K562 (cell line): ENCODE data around the gene NFIC. TPM values are rescaled to one million over a fixed set of nuclear protein-coding genes. Genes with fewer than 3 reads are reported as not detected.
A peak's percentile ranks its signal among the peaks of the same experiment; 100 is the strongest.

ENCODE experiments used
- BCOR ChIP-seq: fragments of 450-650 bp; IDR thresholded peaks from 2 replicates; pipeline ENCODE4 v1.6.1; 2016
- CBX1 ChIP-seq: sonication (generic); IDR thresholded peaks from 2 replicates; pipeline ENCODE4 v1.6.1; 2016; ENCODE audit warnings: antibody characterized with exemption, low read depth, mild to moderate bottlenecking
- GTF2B ChIP-seq: IDR thresholded peaks from 2 replicates; pipeline ENCODE4 v1.6.1; 2011; ENCODE audit not compliant: insufficient read length; ENCODE audit errors: extremely low read depth
- MCM3 ChIP-seq: fragments of 450-650 bp; IDR thresholded peaks from 2 replicates; pipeline ENCODE4 v1.6.1; 2016
- MGA ChIP-seq: fragments of 450-650 bp; IDR thresholded peaks from 2 replicates; pipeline ENCODE4 v1.6.1; 2016; ENCODE audit warnings: mild to moderate bottlenecking, moderate library complexity
- POLR2G ChIP-seq: fragments of 200-400 bp; formaldehyde crosslinking; IDR thresholded peaks from 2 replicates; pipeline ENCODE4 v1.6.1; 2017; ENCODE audit warnings: low read depth, mild to moderate bottlenecking, antibody characterized with exemption, low read length, moderate library complexity
- RBM25 ChIP-seq: fragments of 200-400 bp; formaldehyde crosslinking; IDR thresholded peaks from 2 replicates; pipeline ENCODE4 v1.6.1; 2018; ENCODE audit warnings: low read length, low read depth, moderate library complexity; ENCODE audit not compliant: severe bottlenecking
- SIX5 ChIP-seq, 2 experiments: IDR thresholded peaks; 2 replicates each; pipeline ENCODE4 v1.6.1; 2011; ENCODE audit warnings: low read length in 2 of 2, borderline replicate concordance in 1 of 2, low read depth in 1 of 2, mild to moderate bottlenecking in 1 of 2, moderate library complexity in 1 of 2; ENCODE audit not compliant: insufficient read depth in 1 of 2
- TARDBP ChIP-seq: fragments of 450-650 bp; IDR thresholded peaks from 2 replicates; pipeline ENCODE4 v1.6.1; 2016
- ZBTB17 ChIP-seq: fragments of 450-650 bp; formaldehyde crosslinking; IDR thresholded peaks from 2 replicates; pipeline ENCODE4 v1.4.0; 2020; ENCODE audit warnings: mild to moderate bottlenecking
- ZNF121 ChIP-seq: sonication (generic); formaldehyde crosslinking; conservative IDR thresholded peaks from 2 replicates; pipeline ENCODE4 v1.8.0; 2022; ENCODE audit warnings: missing genetic modification reagents
- ZNF197 ChIP-seq: fragments of 200-800 bp; sonication (Bioruptor generic); IDR thresholded peaks from 2 replicates; pipeline ENCODE4 v1.6.1; 2016; ENCODE audit warnings: low read depth, missing genetic modification characterization, missing compliant biosample characterization
- ZNF740 ChIP-seq, 3 experiments: fragments of 200-800 bp in 1 of 3; sonication (Bioruptor generic) in 1 of 3; sonication (generic) in 1 of 3; formaldehyde crosslinking in 1 of 3; IDR thresholded peaks; 2 replicates each; pipeline versions ENCODE4 v1.6.1 to v1.8.0; 2016 to 2022; ENCODE audit warnings: mild to moderate bottlenecking in 2 of 3, missing compliant biosample characterization in 2 of 3, missing genetic modification characterization in 2 of 3, missing genetic modification reagents in 1 of 3
- polyA plus RNA-seq, 8 experiments: library from polyadenylated mRNA; depleted of rRNA in 4 of 8; stranded (reverse) in 5 of 8; unstranded in 3 of 8; fragments of >200 nt; fragmentation: Nextera tagmentation in 2 of 8; fragmentation: Illumina TruSeq in 1 of 8; extraction: Ambion mirVana in 2 of 8; extraction: Trizol in 1 of 8; gene quantifications; 2 replicates each; pipeline versions ENCODE4 v1.2.1 to v1.2.3, GENCODE V29; 2011 to 2014; ENCODE audit warnings: inconsistent platforms in 1 of 8, missing spikeins in 1 of 8
- total RNA-seq, 7 experiments: library from RNA; depleted of rRNA in 6 of 7; stranded (reverse); fragments of >200 nt in 6 of 7; fragmentation: Illumina TruSeq in 2 of 7; extraction: Trizol in 2 of 7; gene quantifications; 2 replicates each; pipeline versions ENCODE4 v1.2.1 to v1.2.3, GENCODE V29; 2011 to 2021; ENCODE audit warnings: low replicate concordance in 1 of 7

The NFIC gene
- total and polyA plus RNA-seq, 9 of the 15 experiments (the other 6 are each of a cell fraction or from before 2014, with no cell fraction given): 0.71 to 62.1 (median 6.9) TPM

GRCh38 chr19:3344608-3345598 is 21.5 kb upstream of the NFIC start (continued):
- TF ChIP-seq MGA (no peak), POLR2G (no peak), TARDBP (no peak), ZNF740 (CRISPR knock-in tag; IDR thresholded peaks at IDR 0.05) (no peak), ZNF740 (tag; IDR thresholded peaks at IDR 0.05) (peak in 1 of 2 experiments; percentile 49; a peak in 1 of 4 replicates), ZNF121 (peak; percentile 83), RBM25 (peak; percentile 66), SIX5 (IDR thresholded peaks at IDR 0.05; ENCODE audit: borderline replicate concordance in 1 of 2, insufficient read depth in 1 of 2, low read depth in 1 of 2, low read length in 2 of 2) (no peak), MCM3 (no peak), CBX1 (0 out of 2 replicates have a peak, but pooled peaks have one; percentile 11), GTF2B (no peak), ZBTB17 (CRISPR knock-in tag) (no peak), ZNF197 (CRISPR knock-in tag) (no peak), BCOR (peak; percentile 28; the same call in 1 of the 2 replicates)
